ENCODE results near the gene IFITM10.

DNA sequence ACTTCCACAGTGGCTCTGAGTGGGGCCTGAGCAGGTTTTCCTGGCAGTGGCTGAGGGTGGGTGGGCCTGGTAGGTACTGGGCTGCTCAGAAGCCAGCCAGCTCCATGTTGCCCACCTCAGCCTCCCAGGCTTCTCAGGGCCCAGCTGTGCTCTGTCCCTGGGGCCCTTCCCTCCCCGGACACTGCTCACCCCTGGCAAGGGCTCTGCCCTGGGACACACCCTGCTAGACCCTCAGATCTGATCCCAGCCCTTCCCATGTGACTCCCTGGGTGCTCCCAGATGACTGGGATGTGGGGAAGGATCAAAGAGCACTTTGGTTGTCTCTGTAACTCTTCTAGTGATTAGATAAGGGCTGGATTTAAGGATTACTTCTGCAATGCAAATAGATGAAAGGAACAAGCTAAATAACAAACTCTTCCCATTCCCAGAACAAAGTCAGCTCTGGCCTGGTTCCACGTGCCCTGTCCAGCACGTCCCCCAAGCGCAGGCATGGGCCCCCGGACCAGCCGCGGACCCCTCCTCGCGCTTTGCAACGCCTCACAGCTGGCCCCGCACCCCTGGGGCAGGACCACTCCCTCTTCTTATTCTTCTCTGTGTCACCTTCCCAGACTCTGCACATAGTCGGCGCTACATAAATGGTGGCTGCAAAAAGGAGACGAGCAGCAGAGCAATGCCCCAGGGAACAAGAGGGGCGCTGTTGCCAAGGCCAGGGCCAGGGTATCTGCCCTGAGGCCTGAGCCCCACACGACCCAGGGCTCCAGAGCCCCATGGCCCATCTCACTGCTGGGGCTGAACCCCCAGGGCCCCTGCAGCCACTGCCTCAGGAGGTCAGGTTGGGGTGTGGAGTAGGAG, 59.1 kb downstream of the IFITM10 start:
- TF ChIP-seq, protein P1, sequence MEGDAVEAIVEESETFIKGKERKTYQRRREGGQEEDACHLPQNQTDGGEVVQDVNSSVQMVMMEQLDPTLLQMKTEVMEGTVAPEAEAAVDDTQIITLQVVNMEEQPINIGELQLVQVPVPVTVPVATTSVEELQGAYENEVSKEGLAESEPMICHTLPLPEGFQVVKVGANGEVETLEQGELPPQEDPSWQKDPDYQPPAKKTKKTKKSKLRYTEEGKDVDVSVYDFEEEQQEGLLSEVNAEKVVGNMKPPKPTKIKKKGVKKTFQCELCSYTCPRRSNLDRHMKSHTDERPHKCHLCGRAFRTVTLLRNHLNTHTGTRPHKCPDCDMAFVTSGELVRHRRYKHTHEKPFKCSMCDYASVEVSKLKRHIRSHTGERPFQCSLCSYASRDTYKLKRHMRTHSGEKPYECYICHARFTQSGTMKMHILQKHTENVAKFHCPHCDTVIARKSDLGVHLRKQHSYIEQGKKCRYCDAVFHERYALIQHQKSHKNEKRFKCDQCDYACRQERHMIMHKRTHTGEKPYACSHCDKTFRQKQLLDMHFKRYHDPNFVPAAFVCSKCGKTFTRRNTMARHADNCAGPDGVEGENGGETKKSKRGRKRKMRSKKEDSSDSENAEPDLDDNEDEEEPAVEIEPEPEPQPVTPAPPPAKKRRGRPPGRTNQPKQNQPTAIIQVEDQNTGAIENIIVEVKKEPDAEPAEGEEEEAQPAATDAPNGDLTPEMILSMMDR (IDR thresholded peaks at IDR 0.05) = no peak
- TF ChIP-seq YY1 (IDR thresholded peaks at IDR 0.05; ENCODE audit: low read depth) = no peak
- TF ChIP-seq JUND (IDR thresholded peaks at IDR 0.05) = no peak
- no peak for TF ChIP-seq SMC3 (IDR thresholded peaks at IDR 0.05; ENCODE audit: low read depth, low read length)
- no peak for TF ChIP-seq GABPA (IDR thresholded peaks at IDR 0.05; ENCODE audit: low read depth)
- no peak for TF ChIP-seq TAF1 (IDR thresholded peaks at IDR 0.05; ENCODE audit: borderline replicate concordance, low read depth, low read length)
- no peak for TF ChIP-seq POLR2AphosphoS5 (IDR thresholded peaks at IDR 0.05; ENCODE audit: low read depth, low read length)
- TF ChIP-seq, protein P2, sequence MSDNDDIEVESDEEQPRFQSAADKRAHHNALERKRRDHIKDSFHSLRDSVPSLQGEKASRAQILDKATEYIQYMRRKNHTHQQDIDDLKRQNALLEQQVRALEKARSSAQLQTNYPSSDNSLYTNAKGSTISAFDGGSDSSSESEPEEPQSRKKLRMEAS (IDR thresholded peaks at IDR 0.05; ENCODE audit: low read depth) = no peak
- no peak for TF ChIP-seq TEAD4 (IDR thresholded peaks at IDR 0.05; ENCODE audit: borderline replicate concordance, insufficient read depth)
- no peak for TF ChIP-seq TCF12 (IDR thresholded peaks at IDR 0.05)
- no peak for TF ChIP-seq RAD21 (IDR thresholded peaks at IDR 0.05; ENCODE audit: low read length)

Measured in SK-N-SH (cell line).